SK-N-MC (cell line): Measurements from ENCODE around the gene TMEM120B.
A peak's percentile ranks its signal among the peaks of the same experiment; 100 is the strongest.
"Not testable (repeated sequence)": the region's sequence is repeated elsewhere in the genome, so short reads cannot be mapped to it uniquely, and the experiment has no call there.

Experiments
- DNase-seq: peaks from one replicate; pipeline ENCODE4 v3.0.0-alpha.2; 2011; ENCODE audit warnings: low read depth, low spot score
- H3K27ac ChIP-seq: fragments of 200-600 bp; sonication (generic); 2 replicates; pipeline ENCODE4 v1.5.1; 2016; ENCODE audit warnings: mixed run types
- H3K36me3 ChIP-seq: fragments of 200-600 bp; sonication (generic); 2 replicates; pipeline ENCODE4 v1.6.1; 2017; ENCODE audit warnings: antibody characterized with exemption, low read length, mixed read lengths; ENCODE audit not compliant: insufficient read depth
- H3K4me3 ChIP-seq: fragments of 200-600 bp; sonication (generic); 2 replicates; pipeline ENCODE4 v1.5.1; 2016
- H3K9ac ChIP-seq: fragments of 200-600 bp; sonication (generic); 2 replicates; pipeline ENCODE4 v1.8.0; 2017; ENCODE audit warnings: mixed run types, mixed read lengths; ENCODE audit not compliant: insufficient read length
- H3K9me3 ChIP-seq: fragments of 200-600 bp; sonication (generic); 2 replicates; pipeline ENCODE4 v1.6.1; 2017; ENCODE audit warnings: low read depth, mild to moderate bottlenecking, antibody characterized with exemption, low read length, moderate library complexity, mixed read lengths
- EZH2 ChIP-seq: fragments of 200-600 bp; sonication (generic); IDR thresholded peaks from one replicate; pipeline ENCODE4 v1.6.1; 2017; ENCODE audit warnings: antibody characterized with exemption
- FOXP2 ChIP-seq: optimal IDR thresholded peaks from 2 replicates; pipeline ENCODE3; 2011; ENCODE audit warnings: mild to moderate bottlenecking, moderate library complexity; ENCODE audit not compliant: insufficient read depth; ENCODE audit errors: extremely low read length, control extremely low read depth
- POLR2AphosphoS5 ChIP-seq: IDR thresholded peaks from 2 replicates; pipeline ENCODE4 v1.6.1; 2012; ENCODE audit warnings: mild to moderate bottlenecking, low read depth, low read length, borderline replicate concordance

Gene TMEM120B

DNA sequence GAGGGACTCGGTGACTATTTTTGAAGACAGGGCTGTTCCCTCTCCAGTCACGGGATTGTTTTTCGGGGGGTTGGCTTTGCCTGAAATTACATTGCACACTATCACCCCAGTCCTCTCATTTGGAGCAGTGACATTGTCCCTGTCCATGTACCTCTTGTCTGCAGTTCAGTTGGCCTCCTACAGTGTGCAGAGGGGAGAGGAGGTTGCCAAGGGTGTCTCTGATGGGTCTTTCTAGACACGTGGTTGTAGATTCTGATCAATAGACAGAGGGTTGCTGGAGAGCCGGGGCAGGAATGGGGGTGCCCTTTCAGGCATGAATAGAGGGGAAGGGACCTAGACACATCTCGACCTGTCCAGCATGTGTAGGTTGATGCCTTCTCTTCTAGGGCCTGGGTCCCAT is 1.2 kb downstream of the TMEM120B start:
- DNase-seq, result no peak
- H3K36me3 ChIP-seq, result peaks cover 5% of the 10 kb centered on the region; the same call in 1 of the 2 replicates

DNA sequence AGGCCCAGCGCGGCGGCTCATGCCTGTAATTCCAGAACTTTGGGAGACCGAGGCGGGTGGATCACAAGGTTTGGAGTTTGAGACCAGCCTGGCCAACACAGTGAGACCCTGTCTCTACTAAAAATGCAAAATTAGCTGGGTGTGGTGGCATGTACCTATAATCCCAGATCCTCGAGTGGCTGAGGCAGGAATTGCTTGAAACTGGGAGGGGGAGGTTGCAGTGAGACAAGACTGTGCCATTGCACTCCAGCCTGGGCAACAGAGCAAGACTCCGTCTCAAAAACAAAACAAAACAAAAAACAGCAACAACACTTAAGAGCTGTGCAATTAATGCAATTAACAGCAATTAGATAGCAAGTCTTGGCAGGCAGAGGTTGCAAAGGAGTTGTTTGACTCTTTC is 2.5 kb downstream of the TMEM120B start:
- H3K9ac ChIP-seq, H3K4me3 ChIP-seq, H3K27ac ChIP-seq, DNase-seq, H3K36me3 ChIP-seq, H3K9me3 ChIP-seq: not testable (repeated sequence)

More for the DNA sequence above, 1.2 kb downstream of the TMEM120B start:
- Histone ChIP-seq H3K9me3 (no peaks in the 10 kb centered on the region), H3K9ac (peak overlapping the region; percentile 71), H3K4me3 (peak overlapping the region; percentile 96), H3K27ac (no peak overlapping the region)
- TF ChIP-seq FOXP2 (no peak), POLR2AphosphoS5 (no peak), EZH2 (no peak)

DNA sequence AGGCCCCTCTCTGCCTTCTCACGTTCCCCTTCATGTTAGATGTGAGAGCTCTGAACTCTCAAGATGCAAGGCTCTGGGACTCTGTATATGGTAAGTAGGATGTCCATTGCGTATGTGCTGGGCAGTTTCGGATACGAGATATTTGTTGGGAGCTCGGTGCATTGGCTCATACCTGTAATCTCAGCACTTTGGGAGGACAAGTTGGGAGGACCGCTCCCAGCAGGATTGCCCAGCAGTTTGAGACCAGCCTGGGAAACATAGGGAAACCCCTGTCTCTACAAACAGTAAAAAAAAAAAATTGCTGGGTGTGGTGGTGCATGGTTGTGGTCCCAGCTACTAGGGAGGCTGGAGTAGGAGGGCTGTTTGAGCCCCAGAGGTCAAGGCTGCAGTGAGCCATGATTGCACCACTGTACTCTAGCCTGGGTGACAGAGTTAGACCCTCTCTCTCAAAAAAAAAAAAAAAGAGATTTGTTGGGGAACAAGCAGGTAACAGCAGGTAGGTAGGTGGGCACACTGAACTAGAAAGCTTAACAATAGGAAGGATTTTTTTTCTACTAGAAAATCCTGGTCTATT is 3.4 kb downstream of the TMEM120B start:
- TF ChIP-seq POLR2AphosphoS5 (no peak), FOXP2 (no peak), EZH2 (no peak)
- Histone ChIP-seq H3K9ac (no peak overlapping the region), H3K4me3 (no peak overlapping the region), H3K9me3 (no peaks in the 10 kb centered on the region), H3K36me3 (peaks cover 5% of the 10 kb centered on the region; the same call in 1 of the 2 replicates), H3K27ac (no peak overlapping the region)
- no peak for DNase-seq

DNA sequence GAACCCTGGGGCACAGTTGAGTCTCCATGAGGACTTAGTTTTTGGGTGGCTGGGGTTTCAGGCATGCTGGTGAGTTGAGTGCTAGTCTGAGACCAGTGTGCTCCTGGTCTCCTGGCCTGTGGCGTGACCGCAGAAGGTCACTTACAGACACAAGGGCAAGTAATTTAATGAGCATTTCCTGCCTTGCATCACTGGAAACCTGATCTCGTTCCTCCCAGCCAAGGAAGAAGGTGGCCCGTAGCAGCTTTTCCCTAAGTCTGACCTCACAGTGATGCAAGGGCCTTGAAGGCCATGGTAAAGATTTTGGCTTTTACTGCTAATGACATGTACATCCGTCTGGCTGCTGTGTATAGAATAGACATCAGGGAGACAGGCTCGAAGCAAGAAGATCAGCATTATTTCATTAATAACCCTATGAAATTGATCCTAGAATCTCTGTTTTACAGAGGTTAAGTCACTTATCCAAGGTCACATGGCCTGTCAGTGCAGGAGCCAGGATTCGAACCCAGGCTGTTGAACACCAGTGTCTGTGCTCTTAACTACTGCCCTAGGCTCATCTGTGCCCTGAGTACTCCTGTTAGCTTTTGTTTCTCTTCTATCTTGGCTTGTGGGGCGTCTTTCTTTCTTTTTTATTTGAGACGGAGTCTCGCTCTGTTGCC is 4.6 kb downstream of the TMEM120B start:
- Histone ChIP-seq H3K36me3 (peaks cover 5% of the 10 kb centered on the region; the same call in 1 of the 2 replicates), H3K4me3 (no peak overlapping the region), H3K27ac (no peak overlapping the region), H3K9ac (no peak overlapping the region), H3K9me3 (no peaks in the 10 kb centered on the region)
- TF ChIP-seq FOXP2 (no peak), POLR2AphosphoS5 (no peak), EZH2 (no peak)
- DNase-seq, result no peak

DNA sequence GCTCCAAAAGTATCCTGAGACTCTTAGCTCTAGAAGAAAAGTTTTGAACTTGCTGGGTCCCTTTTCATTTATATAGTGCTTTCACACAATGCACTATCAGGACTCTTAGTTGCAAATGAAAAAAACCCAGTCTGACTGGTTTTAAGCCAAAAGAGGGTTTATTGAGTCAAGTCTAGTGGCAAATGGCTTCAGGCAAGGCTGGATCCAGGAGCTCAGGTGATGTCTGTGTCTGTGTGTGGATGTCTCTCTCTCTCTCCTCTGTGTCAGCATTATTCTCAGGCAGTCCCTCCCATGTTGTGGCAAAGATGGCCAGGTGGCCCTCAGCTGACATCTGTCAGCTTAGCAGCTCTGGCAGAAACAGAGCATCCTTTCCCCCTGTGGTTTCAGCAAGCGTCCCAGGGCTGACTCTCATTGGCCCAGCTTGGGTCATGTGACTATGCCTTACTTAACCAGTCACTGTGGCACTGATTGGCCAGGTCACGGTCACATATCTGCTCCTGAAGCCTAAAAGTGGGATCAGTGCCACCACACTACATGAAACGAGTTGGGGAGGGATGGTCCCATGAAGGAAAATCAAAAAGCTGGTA is 6.2 kb downstream of the TMEM120B start:
- no peaks in the 10 kb centered on the region for H3K9me3 ChIP-seq
- TF ChIP-seq FOXP2, result no peak
- no peak for TF ChIP-seq EZH2
- TF ChIP-seq POLR2AphosphoS5, result no peak
- peaks cover 5% of the 10 kb centered on the region; the same call in 1 of the 2 replicates for H3K36me3 ChIP-seq
- no peak overlapping the region for H3K4me3 ChIP-seq
- DNase-seq, result no peak
- no peak overlapping the region for H3K27ac ChIP-seq
- no peak overlapping the region for H3K9ac ChIP-seq

DNA sequence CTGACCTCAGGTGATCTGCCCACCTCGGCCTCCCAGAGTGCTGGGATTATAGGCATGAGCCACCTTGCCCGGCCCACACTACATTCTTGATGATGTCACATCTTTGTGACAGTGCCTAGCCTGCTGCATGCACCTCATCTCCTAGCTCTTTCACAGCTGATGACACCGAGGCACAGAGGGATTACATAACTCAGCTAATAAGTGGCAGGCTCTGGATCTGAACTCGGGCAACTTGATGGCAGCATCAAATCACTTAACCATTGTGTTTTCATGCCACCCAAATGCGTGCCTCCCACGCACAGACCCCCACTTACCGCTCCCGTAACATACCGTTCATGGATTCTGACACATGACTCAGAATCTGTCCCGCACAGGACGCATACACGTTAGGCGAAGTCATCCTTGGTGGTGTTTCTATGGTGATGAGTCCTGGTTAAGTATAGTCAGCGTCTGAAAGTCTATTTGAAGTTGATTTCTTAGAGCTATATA is 7.4 kb downstream of the TMEM120B start:
- H3K4me3 ChIP-seq, result no peak overlapping the region
- H3K36me3 ChIP-seq, result peaks cover 7% of the 10 kb centered on the region; the same call in 1 of the 2 replicates
- no peaks in the 10 kb centered on the region for H3K9me3 ChIP-seq
- no peak for DNase-seq
- H3K27ac ChIP-seq, result no peak overlapping the region
- H3K9ac ChIP-seq, result no peak overlapping the region
- TF ChIP-seq POLR2AphosphoS5 (no peak), EZH2 (no peak), FOXP2 (no peak)

DNA sequence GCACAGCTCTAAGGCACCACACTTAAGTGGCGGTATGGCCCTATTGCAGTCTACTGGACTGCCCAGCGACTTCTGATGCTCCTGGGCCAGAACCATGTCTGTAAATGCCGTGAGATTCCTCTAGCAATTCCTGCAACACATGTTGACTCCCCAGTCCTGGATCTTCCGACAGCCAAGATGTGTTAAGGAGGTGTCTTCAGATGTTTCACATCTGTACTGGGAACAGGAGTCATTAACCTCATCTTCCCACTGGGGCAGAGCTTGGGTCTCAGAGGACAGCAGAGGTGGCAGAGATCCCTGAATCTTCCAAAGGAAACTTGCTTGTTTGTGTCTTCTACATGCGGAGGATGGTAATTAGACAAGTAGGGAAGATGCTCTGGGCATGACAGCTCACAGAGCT is 8.2 kb downstream of the TMEM120B start:
- no peak overlapping the region for H3K4me3 ChIP-seq
- DNase-seq, result no peak
- no peak overlapping the region for H3K9ac ChIP-seq
- no peak overlapping the region for H3K27ac ChIP-seq
- TF ChIP-seq FOXP2, result no peak
- no peak for TF ChIP-seq POLR2AphosphoS5
- TF ChIP-seq EZH2, result no peak
- peaks cover 8% of the 10 kb centered on the region for H3K36me3 ChIP-seq
- no peaks in the 10 kb centered on the region for H3K9me3 ChIP-seq

DNA sequence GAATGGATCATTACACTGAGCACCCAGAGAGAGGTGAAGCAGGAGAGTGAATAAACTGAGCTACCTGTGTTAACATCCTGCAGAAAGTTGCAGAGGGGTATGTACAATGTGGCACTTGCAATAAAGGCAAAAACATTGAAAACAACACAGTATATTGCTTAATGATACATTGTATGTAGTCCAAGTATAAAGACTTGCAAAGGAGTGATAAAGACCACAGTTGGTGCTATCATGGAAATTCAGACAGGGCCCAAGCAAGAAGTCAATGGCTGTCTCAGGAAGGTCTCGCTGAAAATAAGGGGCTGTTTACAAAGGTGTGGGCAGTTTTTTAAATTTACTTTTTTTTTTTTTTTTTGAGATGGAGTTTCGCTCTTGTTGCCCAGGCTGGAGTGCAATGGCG is 10.0 kb downstream of the TMEM120B start:
- DNase-seq, result no peak
- H3K27ac ChIP-seq, result no peak overlapping the region
- H3K4me3 ChIP-seq, result no peak overlapping the region
- H3K36me3 ChIP-seq, result peaks cover 7% of the 10 kb centered on the region
- H3K9ac ChIP-seq, result no peak overlapping the region
- no peaks in the 10 kb centered on the region for H3K9me3 ChIP-seq
- TF ChIP-seq FOXP2, result no peak
- no peak for TF ChIP-seq POLR2AphosphoS5
- TF ChIP-seq EZH2, result no peak
